DMS153 treated with DMSO at 0.1 percent for 48 hours (cell line): ENCODE results near the gene SMIM5.

Source experiments
- DNase-seq: peaks from one replicate; lab custom pipeline; 2025; ENCODE audit not compliant: unreplicated experiment; lab: John Stamatoyannopoulos, UW

Gene SMIM5

GRCh38 chr17:75664099-75664549, 30.9 kb downstream of the SMIM5 start:
- DNase-seq: no peak

DNA sequence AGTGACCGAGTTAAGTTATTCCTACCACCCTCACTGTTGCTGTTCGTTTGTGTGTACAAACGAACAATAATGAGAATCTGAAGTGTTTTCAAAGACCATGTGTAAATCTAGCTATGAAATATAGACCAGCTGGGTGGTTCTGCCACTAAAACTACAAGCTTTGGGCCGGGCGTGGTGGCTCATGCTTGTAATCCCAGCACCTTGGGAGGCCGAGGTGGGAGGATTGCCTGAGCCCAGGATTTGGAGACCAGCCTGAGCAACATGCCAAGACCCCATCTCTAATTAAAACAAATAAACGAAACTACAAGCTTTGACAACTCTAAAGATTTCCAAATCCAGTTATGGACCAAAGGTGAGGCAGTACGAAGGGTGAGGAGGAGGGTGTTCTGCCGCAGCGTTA, 32.7 kb downstream of the SMIM5 start:
- DNase-seq: no peak

GRCh38 chr17:75666959-75667790, 33.9 kb downstream of the SMIM5 start, which contains the start of the genes RECQL5 and SAP30BP:
TSS of gene RECQL5 (minus strand) at chr17:75667154. CDS start at chr17:75666557, 597 bp downstream.
TSS of gene SAP30BP (plus strand) at chr17:75667338. CDS start at chr17:75667373, 35 bp downstream.
- DNase-seq: peak; percentile 93

GRCh38 chr17:75667825-75668224, 34.6 kb downstream of the SMIM5 start:
- DNase-seq: no peak

DNA sequence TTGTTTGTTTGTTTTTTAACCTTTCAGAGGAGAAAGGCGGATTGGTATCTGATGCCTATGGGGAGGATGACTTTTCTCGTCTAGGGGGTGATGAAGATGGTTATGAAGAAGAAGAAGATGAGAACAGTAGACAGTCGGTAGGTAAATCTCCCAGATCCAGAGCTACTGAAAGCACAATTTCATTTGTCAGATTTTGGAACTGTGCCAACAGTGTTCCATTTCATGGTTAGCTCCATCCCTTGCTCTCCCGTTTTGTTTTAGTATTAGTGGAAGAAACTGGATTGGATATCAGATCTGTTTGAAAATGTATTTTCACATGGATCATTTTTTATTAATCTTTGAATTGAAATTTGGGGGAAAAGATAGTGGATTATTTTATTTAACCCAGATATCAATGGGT, 35.3 kb downstream of the SMIM5 start:
- no peak for DNase-seq

GRCh38 chr17:75670868-75671267, 37.6 kb downstream of the SMIM5 start:
- DNase-seq: no peak

DNA sequence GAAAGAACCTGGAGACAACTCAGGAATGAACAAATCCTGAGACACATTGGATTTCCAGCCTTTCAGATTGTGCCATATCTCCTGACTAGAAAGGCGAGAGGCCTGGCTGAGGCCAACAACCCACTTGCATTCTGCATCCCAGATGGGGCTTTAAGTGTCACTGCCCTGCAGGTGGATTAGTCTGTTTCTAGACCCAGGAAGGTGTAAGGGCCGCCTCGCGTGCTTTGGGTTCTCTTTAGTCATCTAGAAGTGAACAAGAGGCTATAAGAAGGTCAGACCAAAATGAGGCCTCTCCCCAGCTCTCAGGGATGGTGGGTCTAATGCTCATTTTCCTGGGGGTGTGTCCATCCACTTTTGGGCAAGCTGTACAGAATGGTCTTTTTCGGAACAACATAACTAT, 38.8 kb downstream of the SMIM5 start:
- no peak for DNase-seq

GRCh38 chr17:75673487-75673886, 40.3 kb downstream of the SMIM5 start:
- DNase-seq: no peak

DNA sequence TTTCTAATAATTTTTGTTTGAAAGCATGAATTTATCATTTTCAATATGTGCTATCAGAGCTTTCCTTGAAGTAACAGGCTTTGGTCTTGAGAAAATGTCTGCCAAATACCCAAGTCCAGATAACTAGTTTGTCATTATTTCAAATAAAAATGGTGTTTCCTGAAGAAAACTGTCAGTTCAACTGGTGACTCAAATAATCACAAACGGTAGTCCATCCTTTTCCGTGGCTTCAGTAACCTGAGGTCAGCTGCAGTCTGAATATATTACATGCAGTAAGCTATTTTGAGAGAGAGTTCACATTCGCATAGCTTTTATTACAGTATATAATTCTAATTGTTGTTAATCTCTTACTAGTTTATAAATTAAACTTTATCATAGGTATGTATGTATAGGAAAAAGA, 43.2 kb downstream of the SMIM5 start:
- no peak for DNase-seq

DNA sequence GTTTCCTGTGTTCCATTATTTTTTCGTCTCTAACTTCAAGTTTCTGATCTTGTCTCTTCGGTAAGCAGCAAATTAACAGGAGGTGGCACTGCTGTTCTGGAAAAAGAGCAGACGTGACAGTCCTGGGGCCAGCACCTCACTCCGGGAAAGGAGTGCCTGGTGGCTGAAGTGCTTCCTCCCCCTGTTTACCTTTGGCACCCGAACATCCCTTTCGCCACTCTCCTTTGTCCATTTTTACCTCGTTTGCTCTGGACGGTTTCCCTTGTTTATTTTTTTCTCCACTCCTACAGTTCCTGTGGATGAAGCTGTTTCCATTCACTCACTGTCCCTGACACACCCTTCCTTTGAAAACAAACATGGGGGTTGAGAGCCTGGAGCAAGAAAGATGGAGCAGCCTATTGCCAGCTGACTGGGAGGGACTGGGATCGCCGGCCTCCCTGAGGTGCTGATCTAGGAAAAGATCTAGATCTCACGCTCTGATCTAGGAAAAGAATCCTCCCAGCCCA, 46.5 kb downstream of the SMIM5 start:
- peak; percentile 40 for DNase-seq

DNA sequence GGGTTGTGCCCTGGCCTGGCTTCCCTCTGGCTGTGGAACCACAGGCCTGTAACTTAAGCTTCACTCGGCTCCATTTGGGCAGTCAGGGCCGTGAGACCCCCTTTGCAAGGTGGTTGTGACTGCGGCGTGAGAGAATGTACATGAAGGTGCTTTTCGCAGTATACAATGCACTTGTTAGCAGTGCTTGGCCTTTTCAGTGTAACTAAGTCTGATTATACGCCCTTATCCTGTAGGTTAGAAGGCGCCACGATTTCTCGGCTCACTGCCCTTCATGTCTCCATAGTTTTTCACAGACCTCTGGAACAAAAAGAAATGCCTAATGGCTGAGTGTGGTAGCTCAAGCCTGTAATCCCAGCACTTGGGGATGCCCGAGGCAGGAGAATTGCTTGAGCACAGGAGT, 47.2 kb downstream of the SMIM5 start:
- no peak for DNase-seq

DNA sequence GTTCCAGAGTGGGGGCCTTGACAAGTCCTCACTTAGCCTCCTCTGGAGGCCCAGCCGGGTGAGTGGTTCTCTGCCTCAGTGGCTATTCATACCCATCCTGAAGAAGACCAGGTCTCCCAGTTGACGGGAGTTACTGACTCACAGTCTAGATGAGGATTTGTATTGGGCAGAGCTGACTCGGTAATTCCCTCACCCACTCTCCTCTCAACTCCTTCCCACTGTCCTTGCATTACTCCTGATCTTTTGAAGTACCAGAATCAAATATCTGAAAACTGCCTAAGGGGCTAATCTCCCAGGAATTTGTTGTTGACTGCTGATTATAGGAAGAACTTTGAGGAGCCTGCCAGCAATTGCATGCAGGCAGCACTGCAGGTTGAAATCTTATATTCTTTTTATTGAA, 48.1 kb downstream of the SMIM5 start:
- DNase-seq: no peak

GRCh38 chr17:75683583-75683982, 50.3 kb downstream of the SMIM5 start:
- no peak for DNase-seq

- no peak for DNase-seq
These were observed 51.0 kb downstream of the SMIM5 start for GRCh38 chr17:75684249-75684648.

DNA sequence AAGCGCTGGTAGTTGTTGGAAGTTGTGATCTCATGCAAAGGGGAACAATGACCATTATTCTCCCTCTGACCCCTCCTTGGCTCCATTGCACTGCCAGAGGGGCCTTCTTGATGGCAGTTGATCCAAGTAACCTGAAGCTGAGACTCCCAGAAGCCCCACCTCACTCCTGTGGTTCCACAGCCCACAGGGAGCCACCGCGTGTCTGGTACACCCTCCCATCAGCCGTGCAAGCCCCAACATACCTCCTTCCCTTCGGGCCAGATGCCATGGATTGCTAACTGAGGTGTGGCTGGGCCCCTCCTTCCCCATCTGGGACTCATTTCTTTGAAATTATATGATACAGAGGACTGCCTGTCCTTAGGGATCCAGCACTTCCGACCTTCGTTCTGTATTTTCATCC, 51.7 kb downstream of the SMIM5 start:
- no peak for DNase-seq

DNA sequence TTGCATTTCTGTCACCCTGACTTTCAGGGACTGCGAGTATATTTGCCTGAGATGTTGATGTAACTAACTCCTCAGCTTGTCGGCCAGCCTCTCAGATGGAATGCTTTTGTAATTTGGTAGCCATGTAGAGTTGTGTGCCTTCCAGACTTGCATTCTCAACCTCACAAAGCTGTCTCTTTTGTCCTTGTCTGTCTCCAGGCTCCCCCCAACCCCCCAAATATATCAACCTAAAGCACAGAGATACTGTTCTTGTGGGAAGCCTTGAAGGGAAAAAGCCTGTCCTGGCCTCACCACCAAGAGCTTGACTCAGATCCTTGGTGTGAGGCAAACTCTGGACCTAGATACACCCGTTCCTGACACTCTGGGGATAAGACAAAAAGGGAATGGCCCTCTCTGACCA, 52.3 kb downstream of the SMIM5 start:
- DNase-seq: no peak

GRCh38 chr17:75688209-75688825, 55.1 kb downstream of the SMIM5 start:
- DNase-seq: no peak

DNA sequence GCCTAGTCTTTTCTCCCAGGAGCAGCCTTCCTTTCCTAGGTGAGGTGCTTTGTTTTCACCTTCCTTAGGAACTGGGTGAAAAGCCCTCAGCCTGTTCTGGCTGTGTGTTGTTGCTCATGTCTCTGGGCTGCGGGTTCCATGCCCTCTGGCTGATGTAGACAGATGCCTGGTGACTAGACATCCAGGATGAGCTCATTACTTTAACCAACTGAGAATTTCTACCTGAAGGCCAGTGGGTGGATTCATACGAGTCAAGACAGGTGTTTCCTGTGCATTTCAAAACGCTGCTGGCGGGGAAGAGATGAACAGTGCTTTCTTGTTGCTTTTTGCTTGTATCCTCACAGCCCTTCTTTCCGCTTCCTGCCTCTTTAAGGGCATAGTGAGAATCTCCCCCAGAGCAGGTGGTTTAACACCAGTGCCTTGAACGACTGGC, 56.2 kb downstream of the SMIM5 start:
- DNase-seq: no peak
